Body of pancreas (tissue), 4 donors: ENCODE results near the gene ASCL4. TPM values are rescaled to one million over a fixed set of nuclear protein-coding genes. Genes with fewer than 3 reads are reported as not detected.

Experiments used
- ATAC-seq: fragments of 150-250 bp; one replicate; pipeline ENCODE4 v1.9.1; 2016
- DNase-seq, 4 donors: peaks; one replicate each; pipeline ENCODE4 v3.0.0-alpha.2; 2019
- H3K27ac ChIP-seq, 4 donors: fragments of 200-600 bp; sonication (generic); 1 replicate in 3 of 4; 2 replicates in 1 of 4; pipeline versions ENCODE4 v1.5.1 to v1.6.1; 2016 to 2019; ENCODE audit warnings: mild to moderate bottlenecking in 1 of 4, mixed read lengths in 1 of 4, moderate library complexity in 1 of 4
- H3K27me3 ChIP-seq, 2 donors: fragments of 200-600 bp; sonication (generic); one replicate each; pipeline ENCODE4 v1.6.0; 2016; ENCODE audit warnings: mild to moderate bottlenecking in 1 of 2
- H3K36me3 ChIP-seq, 2 donors: fragments of 200-600 bp; sonication (generic); replicated peaks in 1 of 2; 2 replicates each; pipeline ENCODE4 v1.5.1; 2016; ENCODE audit warnings: low read depth in 2 of 2; ENCODE audit not compliant: insufficient read depth in 1 of 2
- H3K4me1 ChIP-seq: fragments of 200-600 bp; sonication (generic); one replicate; pipeline ENCODE4 v1.6.0; 2016
- H3K4me3 ChIP-seq, 2 donors: fragments of 200-600 bp; sonication (generic); 1 replicate in 1 of 2; 2 replicates in 1 of 2; pipeline ENCODE4 v1.5.1; 2016 to 2019
- H3K9me3 ChIP-seq, 3 donors: fragments of 200-600 bp; sonication (generic); 1 replicate in 2 of 3; 2 replicates in 1 of 3; pipeline ENCODE4 v1.5.1; 2016
- CTCF ChIP-seq, 7 experiments: fragments of 450-650 bp in 4 of 7; fragments of 200-600 bp in 3 of 7; sonication (generic) in 3 of 7; IDR thresholded peaks; one replicate each; pipeline ENCODE4 v1.5.1; 2016 to 2019; ENCODE audit warnings: antibody characterized with exemption in 7 of 7
- POLR2A ChIP-seq, 3 donors: fragments of 450-650 bp; IDR thresholded peaks; one replicate each; pipeline ENCODE4 v1.6.1; 2016; ENCODE audit warnings: antibody characterized with exemption in 3 of 3, mild to moderate bottlenecking in 2 of 3
- WGBS, 2 donors: methylation state at CpG; one replicate each; pipeline ENCODE4 v1.1.5; 2017; 5-methylcytosine and 5-hydroxymethylcytosine counted together
- intact Hi-C: fragments of 100-400 bp; cut with DNase I; formaldehyde crosslinking; loops from one replicate; pipeline ENCODE4 v1.15.1; 2023
- total RNA-seq, 2 donors: library from RNA; depleted of rRNA; stranded (reverse); fragments of >200 nt; gene quantifications; one replicate each; pipeline ENCODE4 v1.1.0, GENCODE V29; 2016

Gene ASCL4
- total RNA-seq, 2 donors from 2014 or later: not detected

- no peak for TF ChIP-seq POLR2A (IDR thresholded peaks at IDR 0.05)
- no peak for TF ChIP-seq CTCF (IDR thresholded peaks at IDR 0.05)
- no peaks in the 10 kb centered on the region for H3K9me3 ChIP-seq
Observed at GRCh38 chr12:107803092-107803491, 28.6 kb downstream of the ASCL4 start.

GRCh38 chr12:107805488-107806180, 31.1 kb downstream of the ASCL4 start:
- WGBS, 2 donors: 52 to 86% methylated on average over 10 to 19 of the region's 22 CpGs
- H3K36me3 ChIP-seq: no peaks in the 10 kb centered on the region

More at GRCh38 chr12:107803092-107803491, 28.6 kb downstream of the ASCL4 start:
- DNase-seq (no peak), ATAC-seq (no peak)
- intact Hi-C loops: no loop called here
- no peak overlapping the region for H3K27ac ChIP-seq
- no peaks in the 10 kb centered on the region for H3K36me3 ChIP-seq
- no peaks in the 10 kb centered on the region for H3K4me1 ChIP-seq
- no peak overlapping the region for H3K4me3 ChIP-seq
- WGBS, 2 donors: 4 to 19% methylated on average over 3 of the region's 3 CpGs
- H3K27me3 ChIP-seq: no peaks in the 10 kb centered on the region

GRCh38 chr12:107807471-107808150, 33.1 kb downstream of the ASCL4 start:
- no peak for ATAC-seq
- 20 to 56% methylated on average over 3 of the region's 3 CpGs for WGBS, 2 donors

More at GRCh38 chr12:107805488-107806180, 31.1 kb downstream of the ASCL4 start:
- no peaks in the 10 kb centered on the region for H3K4me1 ChIP-seq
- DNase-seq (no peak), ATAC-seq (no peak)
- intact Hi-C loops: no loop called here
- H3K27ac ChIP-seq: no peak overlapping the region
- H3K27me3 ChIP-seq: no peaks in the 10 kb centered on the region
- H3K9me3 ChIP-seq: no peaks in the 10 kb centered on the region
- no peak for TF ChIP-seq CTCF (IDR thresholded peaks at IDR 0.05)
- no peak for TF ChIP-seq POLR2A (IDR thresholded peaks at IDR 0.05)
- no peak overlapping the region for H3K4me3 ChIP-seq

GRCh38 chr12:107817250-107817649, 42.7 kb downstream of the ASCL4 start:
- Histone ChIP-seq H3K36me3 (no peaks in the 10 kb centered on the region), H3K27me3 (no peaks in the 10 kb centered on the region), H3K27ac (no peak overlapping the region), H3K4me3 (no peak overlapping the region), H3K9me3 (peaks cover 0 to 20% (median 0%) of the 10 kb centered on the region in 3 donors), H3K4me1 (no peaks in the 10 kb centered on the region)
- no peak for ATAC-seq
- DNase-seq: no peak
- intact Hi-C loops: no loop called here
- TF ChIP-seq POLR2A (IDR thresholded peaks at IDR 0.05) (no peak), CTCF (IDR thresholded peaks at IDR 0.05) (no peak)
- WGBS, 2 donors: 36 to 56% methylated on average over 1 of the region's 1 CpG

More at GRCh38 chr12:107807471-107808150, 33.1 kb downstream of the ASCL4 start:
- Histone ChIP-seq H3K36me3 (no peaks in the 10 kb centered on the region), H3K27ac (no peak overlapping the region), H3K4me3 (no peak overlapping the region), H3K27me3 (no peaks in the 10 kb centered on the region), H3K9me3 (no peaks in the 10 kb centered on the region), H3K4me1 (no peaks in the 10 kb centered on the region)
- TF ChIP-seq CTCF (IDR thresholded peaks at IDR 0.05) (no peak), POLR2A (IDR thresholded peaks at IDR 0.05) (no peak)
- no peak for DNase-seq
- intact Hi-C loops: no loop called here
